Measurements from ENCODE around the gene KCNJ6.

The KCNJ6 gene

DNA sequence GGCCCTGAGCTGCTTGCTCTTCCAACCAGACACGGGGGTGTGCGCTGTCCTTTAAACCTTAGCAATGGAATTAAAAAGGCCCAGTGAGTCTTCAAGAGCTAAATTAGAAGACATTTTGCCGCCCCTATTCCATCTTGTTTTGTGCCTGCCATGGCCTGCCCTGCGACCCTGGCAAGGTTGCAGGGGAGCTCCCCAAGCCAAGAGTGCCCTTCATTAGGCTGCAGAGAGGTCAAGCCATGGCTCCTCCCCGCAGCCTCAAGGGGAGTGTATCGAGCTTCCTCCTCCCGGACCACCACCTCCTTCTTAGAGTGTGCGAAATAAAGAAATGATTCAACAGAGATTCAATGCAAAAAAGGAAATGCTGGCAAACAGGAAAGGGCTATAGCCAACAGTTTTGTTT, 293.5 kb downstream of the KCNJ6 start:
- no peak for DNase-seq (ENCODE audit: low read depth)
- H3K4me3 ChIP-seq (ENCODE audit: low read depth, low read length): no peak overlapping the region
- TF ChIP-seq, protein P1, sequence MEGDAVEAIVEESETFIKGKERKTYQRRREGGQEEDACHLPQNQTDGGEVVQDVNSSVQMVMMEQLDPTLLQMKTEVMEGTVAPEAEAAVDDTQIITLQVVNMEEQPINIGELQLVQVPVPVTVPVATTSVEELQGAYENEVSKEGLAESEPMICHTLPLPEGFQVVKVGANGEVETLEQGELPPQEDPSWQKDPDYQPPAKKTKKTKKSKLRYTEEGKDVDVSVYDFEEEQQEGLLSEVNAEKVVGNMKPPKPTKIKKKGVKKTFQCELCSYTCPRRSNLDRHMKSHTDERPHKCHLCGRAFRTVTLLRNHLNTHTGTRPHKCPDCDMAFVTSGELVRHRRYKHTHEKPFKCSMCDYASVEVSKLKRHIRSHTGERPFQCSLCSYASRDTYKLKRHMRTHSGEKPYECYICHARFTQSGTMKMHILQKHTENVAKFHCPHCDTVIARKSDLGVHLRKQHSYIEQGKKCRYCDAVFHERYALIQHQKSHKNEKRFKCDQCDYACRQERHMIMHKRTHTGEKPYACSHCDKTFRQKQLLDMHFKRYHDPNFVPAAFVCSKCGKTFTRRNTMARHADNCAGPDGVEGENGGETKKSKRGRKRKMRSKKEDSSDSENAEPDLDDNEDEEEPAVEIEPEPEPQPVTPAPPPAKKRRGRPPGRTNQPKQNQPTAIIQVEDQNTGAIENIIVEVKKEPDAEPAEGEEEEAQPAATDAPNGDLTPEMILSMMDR (IDR thresholded peaks at IDR 0.05; ENCODE audit: low read depth, low read length, missing control alignments): no peak

DNA sequence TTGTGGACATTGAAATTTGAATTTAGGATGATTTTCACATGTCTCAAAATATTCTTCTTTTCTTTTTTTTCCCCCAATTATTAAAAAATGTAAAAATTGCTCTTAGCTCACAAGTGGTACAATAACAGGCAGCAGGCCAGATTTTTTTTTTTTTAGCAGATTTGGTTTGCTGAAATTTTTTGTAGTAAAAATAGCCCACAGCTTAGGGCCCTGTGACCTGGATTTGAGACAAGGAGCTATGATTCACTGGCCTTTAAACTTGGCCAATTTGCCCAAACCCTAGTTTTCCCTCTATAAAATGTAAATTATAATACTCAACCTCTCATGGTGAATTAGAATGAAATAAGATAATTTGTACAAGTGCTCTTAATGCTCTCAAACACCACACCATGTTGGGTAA, 295.9 kb downstream of the KCNJ6 start:
- DNase-seq (ENCODE audit: low read depth): no peak
- H3K4me3 ChIP-seq (ENCODE audit: low read depth, low read length): no peak overlapping the region
- TF ChIP-seq, protein P1 (IDR thresholded peaks at IDR 0.05; ENCODE audit: low read depth, low read length, missing control alignments): no peak

DNA sequence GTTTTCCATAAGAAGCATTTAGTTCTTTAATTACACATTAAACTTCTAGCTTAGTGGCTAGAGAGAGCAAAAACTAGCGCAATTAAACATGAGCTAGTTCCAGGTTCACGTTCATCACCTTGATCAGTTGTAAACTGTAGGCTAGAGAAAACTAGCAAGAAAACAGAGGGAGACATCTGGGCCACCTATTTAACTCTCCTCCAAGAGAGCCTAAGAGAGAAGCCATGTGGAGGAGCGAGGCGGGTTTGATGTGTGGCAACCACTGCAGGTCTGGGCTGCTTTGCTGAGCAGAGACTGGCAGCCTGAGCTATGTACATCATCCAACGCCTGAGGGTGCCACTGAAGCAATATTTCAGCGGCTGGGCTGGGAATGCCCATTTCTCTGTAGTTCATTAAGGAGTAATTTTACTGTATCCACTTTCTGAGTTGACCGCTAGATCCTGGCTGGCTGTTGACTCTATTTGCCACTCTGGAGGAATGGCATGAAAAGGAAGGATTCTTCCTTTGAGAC, 296.7 kb downstream of the KCNJ6 start:
- no peak overlapping the region for H3K4me3 ChIP-seq (ENCODE audit: low read depth, low read length)
- DNase-seq (ENCODE audit: low read depth): no peak
- TF ChIP-seq, protein P1 (IDR thresholded peaks at IDR 0.05; ENCODE audit: low read depth, low read length, missing control alignments): no peak

DNA sequence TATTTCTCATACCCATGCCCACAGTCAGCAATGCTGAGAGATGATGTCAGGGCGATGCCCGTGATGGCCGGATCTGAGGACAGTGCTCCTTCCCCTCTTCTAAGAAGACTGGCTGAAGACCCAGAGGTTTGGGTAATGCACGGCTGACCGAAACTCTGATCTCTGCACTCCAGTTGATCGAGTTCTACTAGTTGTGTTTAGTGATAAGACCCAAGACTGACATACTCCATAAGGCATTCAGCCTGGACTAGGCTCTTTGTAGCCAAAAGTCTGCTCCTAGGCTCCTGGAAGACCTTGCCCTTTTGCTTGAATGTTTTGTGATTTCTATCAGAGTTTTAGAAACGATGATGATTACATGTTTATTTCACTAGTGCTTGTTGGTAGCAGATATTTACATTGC, 298.2 kb downstream of the KCNJ6 start:
- no peak for DNase-seq (ENCODE audit: low read depth)
- TF ChIP-seq, protein P1 (IDR thresholded peaks at IDR 0.05; ENCODE audit: low read depth, low read length, missing control alignments): no peak
- H3K4me3 ChIP-seq (ENCODE audit: low read depth, low read length): no peak overlapping the region

DNA sequence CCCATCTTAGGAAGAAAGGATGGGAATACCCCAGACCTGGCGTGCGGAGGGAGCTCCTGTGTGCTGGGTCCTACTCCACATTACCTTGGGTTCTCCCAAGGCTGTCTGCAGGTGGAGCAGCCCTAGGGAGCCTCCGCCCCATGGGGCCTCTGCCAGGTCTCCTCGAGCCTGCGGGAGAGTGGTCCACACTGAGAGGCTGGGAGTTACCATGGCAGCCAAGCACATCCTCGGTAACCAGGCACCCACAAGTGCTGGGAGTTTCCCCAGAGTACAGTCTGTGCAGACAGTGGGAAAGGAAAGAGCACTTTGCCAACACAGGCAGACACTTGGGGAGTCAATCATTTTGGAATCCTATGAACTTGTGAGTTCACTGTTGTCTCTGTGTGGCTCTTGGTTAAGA, 300.3 kb downstream of the KCNJ6 start:
- TF ChIP-seq, protein P1 (IDR thresholded peaks at IDR 0.05; ENCODE audit: low read depth, low read length, missing control alignments): no peak
- no peak for DNase-seq (ENCODE audit: low read depth)
- no peak overlapping the region for H3K4me3 ChIP-seq (ENCODE audit: low read depth, low read length)

DNA sequence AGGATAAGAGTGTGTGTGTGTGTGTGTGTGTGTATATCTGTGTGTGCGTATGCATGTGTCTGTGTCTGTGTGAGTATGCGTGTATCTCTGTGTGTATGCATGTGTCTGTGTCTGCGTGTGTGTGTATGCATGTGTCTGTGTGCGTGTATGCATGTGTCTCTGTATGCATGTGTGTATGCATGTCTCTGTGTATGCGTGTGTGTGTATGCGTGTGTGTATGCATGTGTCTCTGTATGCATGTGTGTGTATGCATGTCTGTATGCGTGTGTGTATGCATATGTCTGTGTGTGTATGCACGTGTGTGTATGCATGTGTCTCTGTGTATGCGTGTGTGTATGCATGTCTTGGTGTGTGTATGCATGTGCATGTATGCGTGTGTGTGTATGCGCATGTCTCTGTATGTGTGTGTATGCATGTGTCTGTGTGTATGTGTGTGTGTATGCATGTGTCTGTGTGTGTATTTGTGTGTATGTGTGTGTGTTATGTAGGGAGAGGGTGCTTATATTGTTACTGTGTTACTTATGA, 301.8 kb downstream of the KCNJ6 start:
- DNase-seq (ENCODE audit: low read depth): no peak
- H3K4me3 ChIP-seq (ENCODE audit: low read depth, low read length): no peak overlapping the region
- TF ChIP-seq, protein P1 (IDR thresholded peaks at IDR 0.05; ENCODE audit: low read depth, low read length, missing control alignments): no peak

DNA sequence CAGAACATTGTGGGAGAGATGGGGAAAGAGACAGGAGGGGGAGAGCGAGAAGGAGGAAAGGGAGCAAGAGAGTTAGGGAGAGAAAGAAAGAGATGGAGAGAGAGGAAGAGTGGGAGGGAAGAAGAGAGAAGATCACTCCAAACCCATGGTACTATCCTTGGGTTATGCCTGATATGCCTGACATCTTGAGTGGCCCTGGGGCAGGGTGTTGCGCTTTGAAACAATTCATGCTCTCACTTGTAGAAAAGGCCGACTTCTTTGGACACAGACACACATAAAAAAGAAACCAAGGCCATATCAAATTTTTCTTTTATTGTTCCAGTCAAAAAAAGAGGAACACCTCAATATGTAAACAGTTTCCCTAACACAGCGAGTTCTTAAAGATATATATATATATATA, 309.2 kb downstream of the KCNJ6 start:
- no peak overlapping the region for H3K4me3 ChIP-seq (ENCODE audit: low read depth, low read length)
- TF ChIP-seq, protein P1 (IDR thresholded peaks at IDR 0.05; ENCODE audit: low read depth, low read length, missing control alignments): no peak
- DNase-seq (ENCODE audit: low read depth): no peak

Data from GM12864 (cell line).